HG02870 (cell line): ENCODE results near the gene ARHGAP32.
"Not testable (repeated sequence)": the region's sequence is repeated elsewhere in the genome, so short reads cannot be mapped to it uniquely, and the experiment has no call there.

ENCODE experiments used
- ATAC-seq: cut with Tn5 transposase; IDR thresholded peaks from one replicate; pipeline ENCODE4 v1.9.1; 2021; ENCODE audit warnings: mild to moderate bottlenecking, moderate library complexity; ENCODE audit not compliant: unreplicated experiment

ARHGAP32 gene

GRCh38 chr11:129204150-129204838 lies 12.2 kb upstream of the ARHGAP32 start:
- no peak for ATAC-seq

GRCh38 chr11:129202646-129203045 lies 10.5 kb upstream of the ARHGAP32 start:
- ATAC-seq = no peak

GRCh38 chr11:129195682-129196081 lies 3.6 kb upstream of the ARHGAP32 start:
- no peak for ATAC-seq

- no peak for ATAC-seq
Observed at GRCh38 chr11:129191649-129192048, 476 bp downstream of the ARHGAP32 start.

- no peak for ATAC-seq
Observed at GRCh38 chr11:129190087-129190486, 2.0 kb downstream of the ARHGAP32 start.

- ATAC-seq = no peak
Observed at GRCh38 chr11:129189646-129190045, 2.5 kb downstream of the ARHGAP32 start.

- not testable (repeated sequence) for ATAC-seq
Observed at GRCh38 chr11:129185082-129185481, 7.0 kb downstream of the ARHGAP32 start.

GRCh38 chr11:129184581-129184980 lies 7.5 kb downstream of the ARHGAP32 start:
- no peak for ATAC-seq

GRCh38 chr11:129167315-129167714 lies 24.8 kb downstream of the ARHGAP32 start:
- no peak for ATAC-seq

- no peak for ATAC-seq
Observed at GRCh38 chr11:129163714-129164164, 28.4 kb downstream of the ARHGAP32 start.

GRCh38 chr11:129157080-129157479 lies 35.0 kb downstream of the ARHGAP32 start:
- not testable (repeated sequence) for ATAC-seq

- no peak for ATAC-seq
Observed at GRCh38 chr11:129155745-129156144, 36.4 kb downstream of the ARHGAP32 start.

- no peak for ATAC-seq
Observed at GRCh38 chr11:129148487-129148886, 43.6 kb downstream of the ARHGAP32 start.

GRCh38 chr11:129146191-129146590 lies 45.9 kb downstream of the ARHGAP32 start:
- no peak for ATAC-seq

GRCh38 chr11:129145276-129145675 lies 46.8 kb downstream of the ARHGAP32 start:
- ATAC-seq = no peak

GRCh38 chr11:129144256-129144655 lies 47.9 kb downstream of the ARHGAP32 start:
- no peak for ATAC-seq

GRCh38 chr11:129143335-129143734 lies 48.8 kb downstream of the ARHGAP32 start:
- no peak for ATAC-seq

- ATAC-seq = no peak
Observed at GRCh38 chr11:129141748-129142523, 50.2 kb downstream of the ARHGAP32 start.

GRCh38 chr11:129131316-129131715 lies 60.8 kb downstream of the ARHGAP32 start:
- no peak for ATAC-seq

- ATAC-seq = not testable (repeated sequence)
Observed at GRCh38 chr11:129128881-129129620, 63.1 kb downstream of the ARHGAP32 start.

GRCh38 chr11:129119036-129119435 lies 73.1 kb downstream of the ARHGAP32 start:
- ATAC-seq = no peak
